Glomerular visceral epithelial cell (primary cell): ENCODE results near the gene NPHP4.

Source experiments
- DNase-seq: peaks from one replicate; pipeline ENCODE4 v3.0.0-alpha.2; 2016; ENCODE audit errors: extremely low spot score

The NPHP4 gene

DNA sequence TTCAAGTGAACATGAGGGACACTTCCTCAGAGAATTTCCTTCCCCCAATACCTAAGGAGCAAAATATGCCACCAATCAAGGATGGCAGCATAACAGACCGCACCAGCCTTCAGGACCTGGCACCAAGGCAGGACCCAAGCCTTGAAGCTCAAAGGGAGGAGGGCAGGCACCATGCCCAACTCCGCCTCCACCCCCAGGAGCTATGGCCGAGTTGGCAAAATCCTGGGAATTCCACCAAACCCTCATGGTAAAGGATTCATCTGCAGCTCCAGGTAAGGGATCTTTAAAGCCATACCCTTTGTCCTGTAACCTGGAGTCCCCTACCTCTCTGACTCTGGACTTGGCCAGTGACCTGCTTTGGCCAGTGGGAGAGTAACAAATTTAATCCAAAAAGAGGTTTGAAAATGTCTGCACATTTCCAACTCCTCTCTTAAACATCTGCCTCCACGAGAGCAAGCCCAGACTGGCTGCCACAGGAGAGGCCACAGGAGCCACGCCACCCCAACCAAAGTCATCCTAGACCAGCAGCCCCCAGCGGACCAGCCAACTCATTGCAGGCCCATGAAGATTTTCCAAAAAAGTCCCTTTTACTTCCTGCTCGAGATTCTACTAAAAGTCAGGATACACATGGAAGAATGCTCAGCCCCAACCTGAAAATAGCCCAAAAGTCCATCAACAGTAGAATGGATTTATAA lies 41.9 kb downstream of the NPHP4 start:
- DNase-seq, result no peak

DNA sequence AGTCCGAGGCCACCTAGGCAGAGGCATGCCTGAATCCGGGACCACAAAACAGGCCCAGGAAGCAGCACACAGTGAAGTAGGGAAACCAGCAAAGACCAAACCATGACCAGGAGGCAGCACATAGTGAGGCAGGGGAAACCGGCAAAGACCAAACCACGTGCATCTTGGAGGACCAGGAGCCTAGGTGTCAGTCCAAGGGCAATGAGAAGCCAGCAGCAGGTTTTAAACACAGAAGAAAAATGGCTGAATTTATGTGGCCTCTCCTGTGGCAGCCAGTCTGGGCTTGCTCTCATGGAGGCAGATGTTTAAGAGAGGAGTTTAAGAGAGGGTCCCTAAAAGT lies 42.5 kb downstream of the NPHP4 start:
- DNase-seq, result no peak

DNA sequence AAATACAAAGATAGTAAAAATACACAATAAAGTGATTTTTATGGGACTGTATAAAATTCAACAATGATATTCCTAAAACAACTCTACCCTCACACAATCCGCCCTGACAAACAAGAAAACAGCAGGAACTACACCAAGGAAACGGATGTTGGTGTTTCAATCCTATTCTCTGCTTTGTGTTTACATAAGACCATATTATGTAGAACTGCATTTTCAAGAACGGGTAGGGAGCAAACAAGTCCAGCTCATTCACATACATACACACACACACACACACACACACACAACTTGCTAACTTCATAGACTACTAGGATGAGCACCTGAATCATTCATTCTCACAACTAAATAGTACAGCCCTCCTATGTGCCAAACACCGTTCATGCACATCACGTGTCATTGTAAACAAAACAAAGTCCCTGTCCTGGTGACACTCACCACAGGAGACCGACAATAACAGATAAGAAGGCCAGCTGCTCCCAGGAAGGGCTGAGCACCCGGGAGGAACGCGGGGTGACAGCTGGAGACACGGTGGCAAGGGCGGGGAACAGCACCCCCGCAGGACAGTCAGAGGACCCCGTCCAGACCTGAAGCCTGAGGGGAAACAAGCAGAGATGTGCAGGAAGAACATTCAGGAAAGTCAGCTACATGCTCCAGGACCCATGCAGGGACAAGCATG lies 43.0 kb downstream of the NPHP4 start:
- DNase-seq, result no peak

DNA sequence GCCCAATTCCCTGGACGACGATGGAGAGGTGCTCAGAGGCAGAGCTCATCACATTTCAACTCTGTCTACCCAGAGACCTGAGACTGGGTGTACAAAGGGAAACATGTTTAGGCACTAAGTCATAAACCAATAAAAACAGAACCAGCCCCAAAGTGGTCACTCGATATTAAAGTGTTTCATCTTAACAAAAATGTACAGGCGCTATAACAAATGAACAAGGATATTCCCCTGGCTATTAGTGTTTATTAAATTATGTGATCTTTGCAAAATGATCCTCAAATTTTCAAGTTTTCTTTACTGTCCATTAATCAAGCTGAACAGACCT lies 43.6 kb downstream of the NPHP4 start:
- DNase-seq, result no peak

DNA sequence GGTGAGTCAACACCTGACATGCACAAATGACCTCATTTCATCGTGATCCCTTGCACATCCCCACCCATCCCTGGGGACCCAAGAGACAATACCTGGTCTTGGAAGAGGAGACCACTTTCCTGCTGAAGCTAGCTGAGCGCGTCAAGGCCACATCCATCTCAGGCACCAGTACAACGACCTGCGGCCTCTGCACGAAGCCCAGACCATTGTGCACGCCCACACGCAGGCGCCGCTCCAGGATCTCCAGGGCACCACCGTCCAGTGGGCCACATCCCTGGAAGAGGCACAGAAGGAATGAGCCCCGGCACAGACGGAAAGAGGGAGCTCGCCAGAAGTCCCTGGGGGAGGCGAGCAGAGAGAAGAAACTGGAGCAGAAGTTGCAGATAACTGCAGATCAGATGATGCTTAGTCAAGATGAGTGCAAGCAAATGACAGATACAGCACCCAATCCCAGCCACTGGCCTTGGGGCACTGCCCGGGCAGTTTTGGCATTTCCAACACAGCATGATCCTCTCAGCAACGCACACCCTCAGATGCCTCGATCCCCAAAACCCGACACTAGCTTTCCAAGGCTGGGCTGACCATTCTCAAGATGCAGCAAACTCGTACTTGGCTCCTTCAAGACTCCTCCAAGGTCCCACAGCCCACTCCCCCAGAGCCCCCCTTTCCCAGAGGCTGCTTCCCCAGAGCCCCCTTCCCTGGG lies 44.1 kb downstream of the NPHP4 start:
- DNase-seq, result no peak

DNA sequence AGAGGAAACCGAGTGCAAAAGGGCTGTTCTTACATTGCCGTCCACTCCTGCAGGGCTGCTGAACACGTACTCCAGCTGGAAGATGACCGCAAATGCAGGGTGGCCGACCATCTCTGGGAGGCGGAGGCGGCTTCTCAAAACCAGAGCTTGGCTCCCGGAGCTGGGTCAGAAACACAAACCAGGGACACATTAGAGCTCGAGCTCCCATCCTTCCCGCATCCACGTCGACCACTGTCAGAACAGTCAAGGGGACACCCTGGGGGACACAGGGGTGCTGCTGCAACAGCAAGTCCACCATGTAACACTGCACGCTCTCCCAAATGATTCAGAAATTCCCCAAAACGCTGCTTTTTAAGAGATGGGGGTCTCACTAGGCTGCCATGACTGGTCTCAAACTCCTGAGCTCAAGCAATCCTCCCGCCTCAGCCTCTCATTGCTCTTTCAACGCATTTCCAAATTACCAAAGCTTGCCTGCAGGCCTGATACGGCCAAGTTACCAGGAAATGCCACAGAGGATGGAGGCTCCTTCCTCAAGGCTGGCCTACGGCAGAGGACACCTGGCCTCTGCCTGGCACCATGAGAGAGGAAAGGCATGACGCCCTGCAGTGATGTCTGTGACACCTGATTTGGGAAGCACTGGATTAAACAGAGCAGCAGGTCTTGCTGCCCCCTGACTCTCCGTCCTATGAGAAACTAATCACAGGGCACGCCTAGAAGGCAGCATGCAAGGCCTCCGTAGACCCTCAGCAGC lies 45.0 kb downstream of the NPHP4 start:
- no peak for DNase-seq

DNA sequence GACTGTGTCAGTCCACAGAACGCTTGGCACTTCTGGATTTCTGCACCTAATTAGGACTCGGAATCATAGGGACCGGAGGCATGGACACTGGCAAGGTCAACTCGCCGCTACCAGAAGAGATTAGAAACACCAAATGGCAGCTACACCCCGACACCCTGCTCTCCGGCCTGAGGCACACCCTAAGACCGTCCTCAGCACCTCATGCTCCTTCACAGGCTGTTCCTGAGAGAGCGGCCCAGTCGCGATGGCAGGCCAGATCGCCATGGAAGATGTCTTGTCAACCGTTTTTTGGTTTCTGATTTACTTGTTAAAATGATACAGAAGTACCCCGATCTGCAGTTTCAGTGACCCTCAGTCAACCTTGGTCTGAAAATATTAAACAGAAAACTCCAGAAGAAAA lies 46.8 kb downstream of the NPHP4 start:
- no peak for DNase-seq

DNA sequence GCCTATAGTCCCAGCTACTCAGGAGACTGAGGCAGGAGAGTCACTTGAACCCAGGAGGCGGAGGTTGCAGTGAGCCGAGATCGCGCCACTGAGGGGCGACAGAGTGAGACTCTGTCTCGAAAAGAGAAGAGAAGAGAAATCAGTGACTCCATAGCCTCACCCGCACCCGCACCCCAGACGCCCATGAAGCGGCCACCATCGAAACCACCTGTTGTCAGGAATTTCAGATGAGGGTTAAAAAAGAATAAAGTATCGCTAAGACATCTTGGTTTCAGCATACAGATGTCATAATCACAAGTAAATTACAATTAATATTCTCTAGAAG lies 47.4 kb downstream of the NPHP4 start:
- DNase-seq, result no peak

DNA sequence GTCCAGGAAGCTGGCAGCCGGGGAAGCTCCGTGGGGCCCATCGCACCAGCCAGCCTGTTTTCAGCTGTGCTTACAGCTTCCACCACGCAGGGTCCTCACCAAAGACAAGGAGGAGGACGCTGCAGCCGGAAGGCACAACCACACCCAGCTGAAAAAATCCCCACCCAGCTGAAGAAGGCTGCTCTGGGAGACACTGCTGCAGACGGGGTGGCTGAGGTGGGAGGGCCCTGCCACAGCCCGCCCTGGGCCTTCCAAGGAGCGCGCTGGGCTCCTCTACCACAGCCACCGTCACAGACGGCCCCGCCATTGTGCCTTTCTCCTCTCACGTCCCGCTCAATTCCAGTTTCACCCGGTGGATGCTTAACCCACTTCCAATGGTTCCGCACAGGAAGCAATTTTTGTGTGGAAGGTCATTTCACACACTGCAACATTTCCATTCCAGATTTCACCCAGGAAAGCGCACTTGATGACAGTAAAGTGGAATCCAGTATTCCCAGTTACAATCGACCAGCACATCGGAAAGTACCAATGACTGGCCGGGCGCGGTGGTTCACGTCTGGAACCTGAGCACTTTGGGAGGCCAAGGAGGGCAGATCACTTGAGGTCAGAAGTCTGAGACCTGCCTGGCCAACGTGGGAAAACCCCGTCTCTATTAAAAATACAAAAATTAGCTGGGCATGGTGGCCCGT lies 47.9 kb downstream of the NPHP4 start:
- no peak for DNase-seq

DNA sequence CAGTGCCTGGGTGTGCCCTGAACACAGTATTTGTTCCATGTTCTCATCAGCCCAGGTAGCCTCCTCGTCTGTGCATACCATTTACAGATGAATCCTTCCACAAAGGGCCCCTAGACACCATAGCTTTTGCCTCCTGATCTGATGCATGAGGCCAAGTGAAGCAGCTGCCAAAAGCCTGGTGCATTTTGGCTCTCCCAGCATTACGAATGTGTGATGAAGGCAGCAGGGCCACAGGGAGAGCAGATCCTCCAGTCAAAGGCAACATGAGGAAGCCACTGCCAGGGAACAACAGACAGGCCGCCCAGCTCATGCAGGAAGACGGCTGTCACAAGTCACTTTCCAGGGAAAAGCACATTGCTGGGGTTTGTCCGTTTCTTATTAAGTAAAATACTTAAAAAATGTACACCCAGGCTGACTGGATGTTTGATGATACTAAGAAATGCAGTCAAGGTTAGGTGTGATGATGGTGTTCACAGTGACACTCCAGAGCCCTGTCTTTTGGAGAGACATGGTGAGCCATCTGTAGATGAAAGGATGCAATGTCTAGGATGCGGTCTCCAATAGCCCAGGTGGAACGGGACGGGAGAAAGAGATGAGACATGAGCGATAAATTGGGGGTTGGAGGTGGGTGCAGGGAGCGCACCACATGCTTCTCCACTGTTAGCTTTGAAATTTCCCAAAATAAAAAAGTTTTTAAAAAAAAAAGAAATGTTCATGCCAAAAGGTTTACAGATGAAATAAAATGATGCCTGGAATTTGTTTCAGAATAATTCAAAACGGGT lies 48.7 kb downstream of the NPHP4 start:
- DNase-seq, result no peak

DNA sequence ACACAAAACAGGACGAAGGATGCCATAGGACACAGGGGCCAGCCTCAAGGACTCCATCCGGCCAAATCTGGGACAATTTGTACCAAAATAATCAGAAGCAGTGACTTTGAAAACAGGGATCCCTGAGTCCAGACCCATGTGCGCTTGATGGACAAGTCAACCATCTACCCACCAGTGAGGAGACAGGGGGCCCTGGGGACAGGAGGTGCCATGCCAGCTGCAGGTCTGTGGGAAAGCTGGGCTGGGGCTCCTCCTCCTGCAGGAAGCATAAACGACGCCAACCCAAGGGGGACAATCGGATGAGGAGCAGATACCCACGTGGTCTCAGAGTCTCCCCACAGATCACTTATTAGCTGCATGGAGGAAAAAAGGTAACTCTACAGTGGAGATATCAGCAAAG lies 50.6 kb downstream of the NPHP4 start:
- no peak for DNase-seq

DNA sequence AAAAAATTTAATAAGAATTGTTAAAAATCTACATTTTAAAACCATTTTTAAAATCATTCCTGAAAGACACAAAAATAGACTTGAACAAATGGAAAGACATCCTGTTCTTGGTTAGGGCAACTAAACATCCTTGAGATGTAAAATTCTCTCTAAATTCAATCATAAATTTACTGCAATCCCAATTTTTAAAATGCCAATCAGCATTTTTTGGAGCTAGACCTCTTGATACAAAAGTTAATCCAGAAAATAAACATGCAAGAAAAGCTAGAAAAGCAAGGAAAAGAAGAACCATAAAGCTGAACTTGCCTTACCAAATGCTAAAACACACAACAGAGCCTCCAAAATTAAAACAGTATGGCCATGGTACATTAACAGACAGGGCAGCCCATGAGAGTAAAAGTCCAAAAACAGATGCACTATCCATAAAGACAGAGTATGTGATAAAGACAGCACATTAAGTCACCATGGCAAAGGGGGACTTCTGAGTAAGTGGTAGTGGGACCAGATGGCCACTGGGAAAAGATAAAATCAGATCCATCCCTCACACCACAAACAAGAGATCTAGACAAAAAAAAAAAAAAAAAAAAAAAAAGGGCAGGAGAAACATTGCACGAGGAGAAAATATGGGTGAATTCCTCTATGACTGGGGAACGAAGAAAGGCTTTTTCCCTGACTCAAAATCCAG lies 51.4 kb downstream of the NPHP4 start:
- DNase-seq, result no peak

DNA sequence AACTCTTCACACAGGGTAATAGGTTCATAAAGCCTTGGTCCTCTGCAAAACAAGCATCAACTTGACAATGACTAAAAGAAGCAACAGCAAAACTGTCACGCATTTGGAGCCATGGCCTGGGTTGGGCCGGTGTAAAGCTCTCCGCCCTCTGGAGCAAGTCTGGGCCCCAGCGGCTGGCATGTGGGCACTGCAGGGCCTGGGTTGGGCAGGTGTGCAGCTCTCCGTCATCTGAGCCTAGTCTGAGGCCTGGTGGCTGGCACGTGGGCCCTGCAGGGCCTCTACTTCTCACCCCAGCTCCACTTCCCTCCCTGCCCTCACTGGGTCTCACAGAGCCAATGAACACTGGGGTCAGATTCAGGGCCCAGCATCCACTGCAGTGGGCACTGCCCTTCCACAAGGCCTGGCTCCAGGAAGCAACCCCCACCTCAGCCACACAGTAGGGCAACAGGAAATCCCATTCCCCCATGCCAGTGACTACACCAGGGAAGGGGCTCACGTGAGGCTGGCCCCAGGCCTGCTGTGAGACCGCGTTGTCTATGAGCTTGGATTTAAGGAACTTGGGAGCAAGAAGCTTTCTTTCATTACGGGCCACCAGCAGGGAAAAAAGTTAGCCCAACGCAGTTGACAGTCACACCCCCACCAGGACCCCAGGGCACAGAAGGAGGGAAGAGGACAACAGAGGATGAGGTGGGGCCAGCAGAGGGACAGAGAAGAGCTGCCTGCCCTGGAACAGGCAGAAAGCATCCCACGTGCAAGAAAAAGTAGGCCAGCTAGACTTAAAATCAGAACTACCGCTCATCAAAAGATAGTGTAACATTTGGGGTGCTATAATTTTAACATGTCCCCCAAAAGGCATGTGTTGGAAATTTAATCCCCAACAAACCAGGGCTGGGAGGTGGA lies 52.7 kb downstream of the NPHP4 start:
- DNase-seq, result no peak

DNA sequence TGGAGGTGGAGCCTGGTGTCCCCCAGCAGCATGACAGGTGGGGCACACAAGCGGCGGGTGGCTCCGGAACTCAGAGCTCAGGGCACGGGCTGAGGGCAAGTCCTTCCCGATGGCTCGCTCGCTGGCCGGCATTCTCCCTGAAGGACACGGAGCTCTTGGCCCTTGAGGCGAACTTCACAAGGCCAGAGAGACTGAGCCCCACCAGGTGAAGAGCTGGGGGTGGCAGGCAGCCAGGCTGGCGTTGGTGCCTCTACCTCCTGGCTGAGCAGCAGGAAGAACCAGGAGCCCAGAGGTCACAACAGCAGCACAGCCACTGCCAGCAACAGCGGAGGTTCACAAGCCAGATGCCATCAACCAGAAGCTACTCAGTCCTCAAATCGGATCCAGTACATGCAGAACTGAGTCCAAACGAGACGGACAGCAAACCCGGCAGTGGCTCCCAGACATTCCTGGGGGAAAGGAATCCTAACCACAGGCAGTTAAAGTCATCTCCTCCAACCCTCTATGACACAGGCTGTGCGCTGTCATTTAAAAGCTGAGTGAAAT lies 54.1 kb downstream of the NPHP4 start:
- DNase-seq, result peak; percentile 76

DNA sequence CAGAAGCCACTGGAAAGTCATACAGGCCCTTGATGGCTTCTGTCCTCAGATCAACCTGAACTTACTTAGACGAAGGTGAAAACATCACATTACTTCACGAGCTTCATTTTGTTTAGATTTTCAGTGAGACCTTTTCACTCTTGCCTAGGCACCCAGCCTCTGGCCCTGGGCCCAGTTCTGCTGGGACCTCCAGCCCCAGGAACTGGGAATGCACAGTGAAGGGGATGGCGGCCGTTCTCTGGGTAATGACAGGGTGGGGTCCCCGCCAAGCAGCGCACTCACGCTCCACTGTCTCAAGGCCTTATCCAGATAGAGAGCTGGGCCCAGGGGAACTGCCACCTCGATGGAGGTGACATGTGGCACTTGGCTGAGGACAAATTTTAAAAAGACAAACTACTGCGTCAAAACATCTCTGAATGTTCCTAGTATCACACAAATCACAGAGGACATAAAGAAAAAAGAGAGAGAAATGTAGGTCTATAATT lies 54.8 kb downstream of the NPHP4 start:
- no peak for DNase-seq

DNA sequence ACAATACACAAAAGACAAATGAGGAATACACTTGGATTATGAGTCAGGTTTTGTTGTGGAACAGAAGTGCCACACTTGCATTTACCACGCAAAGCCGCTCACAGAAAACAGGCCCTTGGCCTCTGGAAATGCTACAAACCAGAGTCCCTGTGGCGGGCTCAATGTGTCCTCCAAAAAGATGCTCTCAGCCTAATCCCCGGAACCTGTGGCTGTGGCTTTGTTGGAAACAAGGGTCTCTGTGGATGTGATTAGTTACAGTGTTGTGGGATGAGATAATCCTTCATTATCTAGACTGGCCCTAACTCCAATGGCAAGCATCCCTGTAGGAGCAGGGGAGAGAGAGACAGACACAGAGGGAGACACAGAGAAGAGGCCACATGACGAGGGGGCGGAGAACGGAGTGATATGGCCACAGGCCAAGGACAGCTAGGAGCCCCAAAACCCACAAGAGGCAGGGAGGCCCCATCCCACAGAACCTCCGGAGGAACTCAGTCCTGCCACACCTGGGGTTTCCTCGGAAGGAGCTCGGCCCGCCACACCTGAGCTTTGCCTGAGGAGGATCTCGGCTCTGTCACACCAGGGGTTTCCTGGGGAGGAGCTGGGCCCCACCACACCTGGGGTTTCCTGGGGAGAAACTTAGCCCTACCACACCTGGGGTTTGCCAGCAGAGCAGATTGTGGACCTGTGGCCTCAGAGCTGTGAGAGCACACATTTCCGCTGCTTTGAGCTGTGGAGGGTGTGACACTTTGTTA lies 55.4 kb downstream of the NPHP4 start:
- no peak for DNase-seq

DNA sequence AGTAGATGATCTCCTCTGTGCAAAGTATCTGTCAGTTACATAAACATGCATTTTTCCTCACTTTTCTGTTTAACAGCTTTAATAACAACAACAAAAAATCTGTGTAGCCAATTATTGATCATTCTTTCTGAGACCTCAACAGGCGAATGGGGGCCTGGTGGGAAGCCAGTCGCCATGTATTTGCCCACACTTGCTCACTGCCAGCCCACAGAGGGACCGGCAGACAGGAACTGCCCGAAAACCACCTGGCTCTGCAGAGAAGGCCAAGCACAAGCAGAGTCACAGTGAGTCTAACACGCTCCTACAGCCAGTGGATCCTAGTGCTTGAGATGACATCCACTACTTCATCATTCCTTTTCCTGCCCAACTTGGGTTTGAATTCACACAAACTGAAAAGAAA lies 56.1 kb downstream of the NPHP4 start:
- no peak for DNase-seq

DNA sequence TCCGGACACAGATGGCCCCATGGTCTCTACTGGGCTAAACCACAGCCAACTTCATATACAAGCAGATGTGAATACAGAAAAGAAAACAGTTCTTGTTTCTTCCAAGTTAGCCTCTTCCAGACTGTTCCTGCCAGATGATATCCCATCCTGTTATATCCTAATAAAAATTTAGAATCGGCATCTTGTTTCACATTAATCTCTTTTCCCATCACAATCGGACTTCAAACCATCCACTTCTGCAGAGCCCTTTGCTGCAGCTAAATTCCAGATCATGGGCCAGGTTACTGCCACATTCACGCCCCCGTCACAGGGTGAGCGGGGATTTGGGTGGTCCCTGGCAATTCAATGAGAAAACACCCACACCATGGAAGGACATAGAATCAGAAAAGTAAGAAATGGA lies 57.2 kb downstream of the NPHP4 start:
- DNase-seq, result no peak
